ENCODE data around the gene UFC1. TPM values are rescaled to one million over a fixed set of nuclear protein-coding genes. Genes with fewer than 3 reads are reported as not detected.

UFC1 gene
- total RNA-seq, 1 experiment from 2014 or later: 63.7 TPM

DNA sequence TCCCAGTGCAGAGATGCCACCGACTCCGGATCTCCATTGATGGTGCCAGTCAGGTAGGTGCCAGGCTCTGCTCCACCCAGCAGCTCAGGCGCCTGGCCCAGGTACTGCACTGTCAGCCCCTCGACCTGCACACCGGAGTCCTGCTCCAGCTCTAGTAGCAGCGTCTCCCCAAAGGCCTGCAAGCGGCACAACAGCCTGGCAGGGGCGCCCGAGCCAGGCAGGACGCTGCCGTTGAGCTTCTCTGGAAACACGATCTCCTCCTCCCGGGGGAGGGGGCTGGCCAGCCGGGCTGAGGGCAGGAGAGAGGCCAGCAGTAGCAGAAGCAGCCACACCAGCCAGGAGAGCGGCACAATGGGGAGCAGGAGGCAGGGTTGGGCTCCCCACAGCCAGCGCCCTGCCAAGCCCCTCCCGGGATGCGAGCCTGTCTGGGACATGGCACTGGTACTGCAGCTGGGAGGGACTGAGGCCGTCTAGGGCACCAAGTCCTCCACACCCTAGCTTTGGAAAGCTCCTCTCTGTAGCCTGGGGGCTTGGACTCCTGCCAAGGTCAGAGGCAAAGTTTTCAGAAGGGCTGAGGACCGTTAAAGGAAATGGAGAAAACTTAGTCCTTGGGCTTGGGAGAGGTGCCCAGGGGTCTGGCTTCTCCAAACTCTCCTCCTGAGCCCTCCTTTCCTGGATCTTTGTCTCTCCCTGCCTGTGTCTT is 44.6 kb downstream of the UFC1 start:
- Histone ChIP-seq H3K9ac (ENCODE audit: low read length) (no peak overlapping the region), H3K27ac (ENCODE audit: low read depth, low read length) (no peak overlapping the region), H3K79me2 (ENCODE audit: insufficient read depth, low read length) (peaks cover 11% of the 10 kb centered on the region), H3K4me3 (replicated peaks in 1 of 2; ENCODE audit: low read depth in 1 of 2, low read length in 2 of 2) (no peak overlapping the region), H3K36me3 (ENCODE audit: control insufficient read depth in 1 of 2, insufficient read depth in 2 of 2, low read length in 2 of 2) (0 out of 4 replicates have a peak, but pooled peaks cover 0 to 1% of the 10 kb centered on the region in 2 experiments), H3K4me2 (ENCODE audit: low read length) (no peak overlapping the region), H3K27me3 (ENCODE audit: insufficient read depth, low read length) (no peaks in the 10 kb centered on the region), H3K9me3 (ENCODE audit: control insufficient read depth in 1 of 2, insufficient read depth in 1 of 2, low read depth in 1 of 2, low read length in 2 of 2) (no peaks in the 10 kb centered on the region), H3K9me2 (ENCODE audit: insufficient read depth) (no peaks in the 10 kb centered on the region), H3K4me1 (ENCODE audit: control insufficient read depth in 1 of 2, insufficient read depth in 2 of 2, low read length in 2 of 2) (peaks cover 6 to 33% of the 10 kb centered on the region in 2 experiments; a peak in 3 of 4 replicates), H2AFZ (ENCODE audit: low read depth, low read length, poor library complexity, severe bottlenecking) (no peak overlapping the region), H4K20me1 (ENCODE audit: insufficient read depth) (no peaks in the 10 kb centered on the region)
- no peak for ATAC-seq
- ChIA-PET POLR2A (no interaction called here), CTCF (interaction anchor here (1.0 to 1.6 kb wide), 2 partner anchors 17 to 242 kb away, joined by 3 to 4 read pairs; no protein-coding TSS in a partner anchor), RAD21 (ENCODE audit: low non-redundant PET in 1 of 2, low total read pairs in 2 of 2, uncharacterized antibody in 2 of 2, unreplicated experiment in 2 of 2) (no interaction called here)
- DNase-seq (ENCODE audit: low read depth, low spot score): no peak
- no TSS peak for BruUV-seq (replicated peaks)
- intact Hi-C loops (cut with micrococcal nuclease): no loop called here
- TF ChIP-seq YY1 (IDR thresholded peaks at IDR 0.05; ENCODE audit: extremely low read depth, insufficient replicate concordance, low read depth, low read length) (no peak), ZBTB33 (IDR thresholded peaks at IDR 0.05; ENCODE audit: extremely low read depth, insufficient replicate concordance, low read length) (no peak), JUND (IDR thresholded peaks at IDR 0.05) (no peak), FOSL1 (IDR thresholded peaks at IDR 0.05; ENCODE audit: low read depth) (no peak), CBX3 (IDR thresholded peaks at IDR 0.05; ENCODE audit: low read depth) (no peak), POLR2AphosphoS5 (IDR thresholded peaks at IDR 0.05; ENCODE audit: low read depth, low read length) (no peak), EZH2phosphoT487 (IDR thresholded peaks at IDR 0.05; ENCODE audit: borderline replicate concordance) (no peak), SRF (IDR thresholded peaks at IDR 0.05; ENCODE audit: low read depth) (no peak), EGR1 (IDR thresholded peaks at IDR 0.05; ENCODE audit: low read depth) (no peak)
- TF ChIP-seq, protein P1, sequence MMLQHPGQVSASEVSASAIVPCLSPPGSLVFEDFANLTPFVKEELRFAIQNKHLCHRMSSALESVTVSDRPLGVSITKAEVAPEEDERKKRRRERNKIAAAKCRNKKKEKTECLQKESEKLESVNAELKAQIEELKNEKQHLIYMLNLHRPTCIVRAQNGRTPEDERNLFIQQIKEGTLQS (IDR thresholded peaks at IDR 0.05): no peak
